Activated CD8-positive, alpha-beta memory T cell treated with anti-CD3 and anti-CD28 coated beads for 48 hours (primary cell): ENCODE measurements around the gene HAP1.
"Not testable (repeated sequence)": the region's sequence is repeated elsewhere in the genome, so short reads cannot be mapped to it uniquely, and the experiment has no call there.

Experiments used
- DNase-seq, 3 experiments: peaks; one replicate each; pipeline ENCODE4 v3.0.0-alpha.2; 2020; ENCODE audit warnings: low read depth in 2 of 3, low spot score in 2 of 3

HAP1 gene, protein sequence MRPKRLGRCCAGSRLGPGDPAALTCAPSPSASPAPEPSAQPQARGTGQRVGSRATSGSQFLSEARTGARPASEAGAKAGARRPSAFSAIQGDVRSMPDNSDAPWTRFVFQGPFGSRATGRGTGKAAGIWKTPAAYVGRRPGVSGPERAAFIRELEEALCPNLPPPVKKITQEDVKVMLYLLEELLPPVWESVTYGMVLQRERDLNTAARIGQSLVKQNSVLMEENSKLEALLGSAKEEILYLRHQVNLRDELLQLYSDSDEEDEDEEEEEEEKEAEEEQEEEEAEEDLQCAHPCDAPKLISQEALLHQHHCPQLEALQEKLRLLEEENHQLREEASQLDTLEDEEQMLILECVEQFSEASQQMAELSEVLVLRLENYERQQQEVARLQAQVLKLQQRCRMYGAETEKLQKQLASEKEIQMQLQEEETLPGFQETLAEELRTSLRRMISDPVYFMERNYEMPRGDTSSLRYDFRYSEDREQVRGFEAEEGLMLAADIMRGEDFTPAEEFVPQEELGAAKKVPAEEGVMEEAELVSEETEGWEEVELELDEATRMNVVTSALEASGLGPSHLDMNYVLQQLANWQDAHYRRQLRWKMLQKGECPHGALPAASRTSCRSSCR

DNA sequence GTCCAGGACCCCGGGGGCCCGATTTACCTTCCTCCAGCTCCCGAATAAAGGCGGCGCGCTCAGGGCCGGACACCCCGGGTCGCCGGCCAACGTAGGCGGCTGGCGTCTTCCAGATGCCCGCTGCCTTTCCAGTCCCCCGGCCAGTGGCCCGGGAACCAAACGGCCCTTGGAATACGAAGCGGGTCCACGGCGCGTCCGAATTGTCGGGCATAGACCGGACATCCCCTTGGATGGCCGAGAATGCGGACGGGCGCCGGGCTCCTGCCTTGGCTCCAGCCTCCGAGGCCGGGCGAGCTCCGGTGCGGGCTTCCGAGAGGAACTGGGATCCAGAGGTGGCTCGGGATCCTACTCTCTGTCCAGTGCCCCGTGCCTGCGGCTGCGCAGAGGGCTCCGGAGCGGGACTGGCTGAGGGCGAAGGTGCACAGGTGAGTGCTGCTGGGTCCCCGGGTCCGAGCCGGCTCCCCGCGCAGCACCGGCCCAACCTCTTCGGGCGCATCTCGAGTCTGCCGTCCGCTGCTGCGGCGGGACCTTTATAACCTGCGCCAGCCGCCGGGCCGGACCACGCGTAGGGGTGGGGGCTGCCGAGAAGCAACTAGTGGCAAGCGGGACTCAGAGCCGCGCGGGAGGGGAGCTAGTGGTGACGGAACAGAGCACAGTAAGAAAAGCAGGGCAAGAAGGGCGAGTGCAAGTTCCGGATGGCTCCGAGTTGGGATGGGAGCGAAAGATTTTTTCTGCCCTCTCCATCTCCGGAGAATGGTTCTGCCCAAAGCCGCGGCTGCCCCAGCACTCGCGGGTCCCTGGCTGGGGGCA lies at the start of gene HAP1:
Gene HAP1 (minus strand): TSS at position 505 of the 810 bp plus-strand sequence. CDS start 9 bp downstream, at position 496.
- DNase-seq, result no peak

DNA sequence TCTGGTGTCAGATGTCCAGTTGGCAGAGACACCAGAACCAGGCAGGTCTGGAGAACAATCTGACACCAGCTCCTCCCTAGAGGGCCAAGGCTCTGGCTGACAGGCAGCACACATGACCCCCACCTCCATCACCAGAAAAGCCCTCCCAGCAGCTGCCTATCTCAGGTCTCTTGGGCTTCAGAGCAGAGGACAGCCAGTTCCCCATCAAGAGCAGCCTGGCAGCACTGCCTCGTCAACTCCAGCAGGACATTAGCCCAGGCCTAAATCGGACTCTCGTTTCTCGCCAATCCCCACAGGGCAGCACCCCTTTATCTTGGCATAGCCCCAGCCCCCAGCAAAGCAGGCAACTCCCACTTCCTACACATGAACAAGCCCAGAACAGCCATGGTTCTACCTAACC lies 47.7 kb upstream of the HAP1 start:
- DNase-seq, result no peak

- DNase-seq, result no peak
Observed at GRCh38 chr17:41781404-41782110, 47.1 kb upstream of the HAP1 start.

- no peak for DNase-seq
Observed at GRCh38 chr17:41779954-41780353, 45.5 kb upstream of the HAP1 start.

DNA sequence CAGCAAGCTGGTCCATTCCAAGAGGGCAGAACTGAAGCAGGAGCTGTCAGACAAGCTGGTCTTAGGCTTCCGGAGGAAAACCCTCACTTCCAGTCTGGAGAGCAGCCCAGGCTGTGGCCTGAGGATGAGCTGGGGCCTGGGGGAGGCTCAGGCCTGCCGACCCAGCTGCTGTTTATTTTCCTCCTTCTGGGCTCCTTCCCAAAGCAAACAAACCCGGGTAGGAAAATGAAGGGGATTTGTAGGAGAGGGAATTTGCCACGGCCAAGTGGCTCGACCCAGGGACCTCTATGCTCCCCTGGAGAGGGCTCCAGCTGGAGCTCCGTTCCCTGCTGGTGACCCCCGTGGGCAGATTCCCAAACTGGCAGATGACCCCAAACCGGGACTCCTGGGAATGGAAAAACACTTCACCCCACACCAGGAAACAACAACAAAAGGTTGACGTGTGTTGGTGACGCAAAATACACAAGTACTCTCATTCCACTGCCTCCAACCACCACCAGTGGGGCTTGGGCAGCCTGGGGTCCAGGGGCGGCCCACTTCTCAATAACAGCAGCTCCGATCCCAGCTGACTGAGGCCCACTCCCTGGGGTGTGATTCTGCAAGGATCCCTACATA lies 43.2 kb upstream of the HAP1 start:
- no peak for DNase-seq

DNA sequence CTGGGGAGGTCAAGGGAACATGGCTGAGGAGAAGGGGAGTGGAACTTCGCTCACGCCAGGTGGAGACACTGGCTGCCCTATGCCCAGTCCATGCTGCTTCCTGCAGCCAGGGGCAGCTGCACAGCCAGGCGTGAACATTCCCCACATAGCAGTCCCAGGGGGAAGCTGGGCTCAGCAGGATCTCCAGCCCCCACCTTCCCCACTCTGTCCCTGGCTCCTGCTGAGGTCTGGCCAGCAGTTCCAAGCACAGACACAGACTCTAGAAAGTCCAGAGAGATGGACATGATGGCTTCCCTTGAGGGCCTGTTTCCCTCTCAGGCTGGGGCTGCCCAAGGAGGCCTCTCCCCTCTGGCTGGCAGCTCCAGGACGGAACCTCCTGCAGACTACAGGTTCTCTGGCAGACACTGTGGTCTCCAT lies 42.7 kb upstream of the HAP1 start:
- no peak for DNase-seq

GRCh38 chr17:41776262-41776900 lies 41.9 kb upstream of the HAP1 start:
- not testable (repeated sequence) for DNase-seq

DNA sequence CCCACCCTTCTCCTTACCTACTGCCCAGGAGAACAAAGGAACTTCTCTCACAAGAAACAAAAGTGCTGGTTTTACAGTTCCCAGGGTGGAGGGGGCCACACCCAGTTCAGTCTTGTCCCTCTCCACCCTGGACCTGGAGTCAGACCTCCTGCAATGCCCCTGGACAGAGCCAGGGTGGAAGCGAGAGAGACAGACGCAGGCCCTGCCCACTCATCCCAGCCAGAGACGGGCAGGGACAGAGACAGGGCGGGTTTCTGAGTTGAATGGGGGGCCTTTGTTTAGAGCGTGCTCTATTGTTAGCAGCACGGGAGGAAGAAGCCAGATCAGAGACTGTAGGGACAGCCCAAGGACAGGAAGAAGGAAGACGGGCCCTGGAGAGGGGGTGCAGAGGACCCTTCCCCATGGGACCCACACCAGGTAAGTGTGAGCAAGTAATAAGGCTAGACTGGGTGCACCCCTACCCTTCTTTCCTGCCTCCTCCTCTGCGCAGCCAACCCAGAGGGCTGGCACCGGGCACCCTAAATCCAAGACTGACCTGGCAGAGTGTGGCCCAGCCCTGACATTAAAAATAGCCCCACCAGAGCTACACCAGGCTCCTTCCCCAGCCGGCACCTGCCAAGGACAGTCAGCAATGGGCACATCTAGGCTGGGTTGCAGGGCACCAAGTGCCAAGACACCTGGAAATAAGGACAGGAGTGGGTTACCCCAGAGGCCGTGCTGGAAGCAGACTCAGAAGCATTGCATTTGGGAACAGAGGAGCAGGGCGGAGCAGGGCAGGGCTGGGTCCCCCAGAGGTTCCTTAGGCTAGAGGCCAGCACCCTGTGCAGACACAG lies 41.2 kb upstream of the HAP1 start:
- DNase-seq, result no peak

DNA sequence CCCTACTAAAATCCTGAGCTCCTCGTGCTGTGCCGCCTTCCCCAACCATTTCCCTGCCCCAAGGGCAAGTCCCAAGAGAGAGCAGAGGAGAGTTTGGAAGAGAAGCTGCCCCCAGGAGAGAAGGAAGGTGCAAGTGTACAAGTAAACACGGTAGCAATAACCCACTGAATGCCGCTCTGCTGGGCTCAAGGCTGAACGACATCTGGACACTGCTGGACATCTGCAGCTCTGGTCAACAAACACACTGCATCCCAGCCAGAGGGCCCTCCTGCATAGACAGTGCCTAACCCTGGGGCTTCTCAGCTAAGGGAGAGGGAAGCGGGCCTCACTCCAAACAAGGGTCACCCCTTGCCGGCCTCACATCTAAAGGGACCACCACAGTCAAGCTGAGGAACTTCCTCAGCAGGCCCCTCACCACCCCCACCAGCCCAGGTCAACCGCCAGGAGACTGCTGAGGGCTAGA lies 39.3 kb upstream of the HAP1 start:
- no peak for DNase-seq

GRCh38 chr17:41773190-41773588 lies 38.7 kb upstream of the HAP1 start:
- DNase-seq, result no peak

GRCh38 chr17:41772586-41773189 lies 38.2 kb upstream of the HAP1 start:
- no peak for DNase-seq

DNA sequence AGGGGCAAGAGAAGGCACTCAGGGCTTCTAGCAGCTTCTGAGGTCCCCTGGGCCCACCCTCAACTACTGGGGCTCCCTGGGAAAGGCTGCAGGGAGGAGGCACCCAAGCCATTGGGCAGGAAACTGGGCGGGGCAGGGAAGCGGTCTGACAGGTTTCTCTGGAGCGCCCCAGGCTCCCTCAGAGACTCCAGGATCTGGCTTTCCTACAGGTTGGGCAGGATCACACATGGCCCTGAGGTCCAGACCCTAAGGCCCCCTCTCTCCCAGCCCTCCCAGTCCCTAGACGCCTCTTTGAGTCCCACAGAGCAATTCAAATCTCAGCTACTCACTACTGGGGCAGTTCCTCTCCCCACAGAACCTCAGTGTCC lies 37.8 kb upstream of the HAP1 start:
- no peak for DNase-seq

- DNase-seq, result no peak
Observed at GRCh38 chr17:41771389-41772206, 37.2 kb upstream of the HAP1 start.

- DNase-seq, result no peak
Observed at GRCh38 chr17:41769985-41770384, 35.5 kb upstream of the HAP1 start.

DNA sequence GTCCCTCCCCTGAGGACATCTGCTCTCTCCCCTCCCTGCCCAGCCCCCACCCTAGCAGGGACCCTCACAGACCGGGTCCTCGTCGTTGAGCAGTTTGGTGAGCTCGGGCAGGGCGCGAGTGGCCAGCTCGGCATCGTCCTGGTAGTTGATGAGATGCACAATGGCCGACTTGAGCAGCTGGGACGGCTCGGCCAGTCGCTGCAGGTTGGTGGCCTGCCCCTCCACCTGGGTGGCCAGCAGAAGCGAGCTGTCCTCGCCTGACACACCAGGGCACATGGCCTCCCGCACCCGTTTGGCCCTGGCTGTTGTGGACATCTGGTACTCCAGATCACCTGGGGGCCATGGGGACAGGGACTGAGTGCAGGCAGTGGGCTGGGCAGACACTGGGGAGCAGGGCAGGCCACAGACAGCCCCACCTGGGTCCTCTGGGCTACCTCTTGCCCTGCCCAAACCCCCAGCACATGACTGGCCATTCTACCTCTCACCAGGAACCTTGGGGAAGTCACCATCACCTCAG lies 35.0 kb upstream of the HAP1 start:
- DNase-seq, result no peak

- DNase-seq, result no peak
Observed at GRCh38 chr17:41768682-41769288, 34.3 kb upstream of the HAP1 start.

GRCh38 chr17:41767324-41768042 lies 33.0 kb upstream of the HAP1 start:
- no peak for DNase-seq
